Measurements from ENCODE around the gene PLEK. TPM values are rescaled to one million over a fixed set of nuclear protein-coding genes. Genes with fewer than 3 reads are reported as not detected.
"Not testable (repeated sequence)": the region's sequence is repeated elsewhere in the genome, so short reads cannot be mapped to it uniquely, and the experiment has no call there.

The PLEK gene
- total and polyA plus RNA-seq, 10 donors = 49.1 to 202 (median 101) TPM

- Histone ChIP-seq H3K4me3 (no peak overlapping the region), H3K27me3 (replicated peaks in 1 of 7) (no peaks in the 10 kb centered on the region), H3K36me3 (peaks cover 0 to 72% (median 47%) of the 10 kb centered on the region in 6 donors), H3K27ac (peak overlapping the region in 2 of 8 donors; percentile 21 to 38), H3K4me1 (peaks cover 0 to 20% (median 8%) of the 10 kb centered on the region in 6 donors), H3K9me3 (peaks cover 0 to 16% (median 6%) of the 10 kb centered on the region in 8 donors)
- TF ChIP-seq POLR2AphosphoS5 (IDR thresholded peaks at IDR 0.05) (no peak), POLR2A (IDR thresholded peaks at IDR 0.05) (no peak)
- TF ChIP-seq, protein P1, sequence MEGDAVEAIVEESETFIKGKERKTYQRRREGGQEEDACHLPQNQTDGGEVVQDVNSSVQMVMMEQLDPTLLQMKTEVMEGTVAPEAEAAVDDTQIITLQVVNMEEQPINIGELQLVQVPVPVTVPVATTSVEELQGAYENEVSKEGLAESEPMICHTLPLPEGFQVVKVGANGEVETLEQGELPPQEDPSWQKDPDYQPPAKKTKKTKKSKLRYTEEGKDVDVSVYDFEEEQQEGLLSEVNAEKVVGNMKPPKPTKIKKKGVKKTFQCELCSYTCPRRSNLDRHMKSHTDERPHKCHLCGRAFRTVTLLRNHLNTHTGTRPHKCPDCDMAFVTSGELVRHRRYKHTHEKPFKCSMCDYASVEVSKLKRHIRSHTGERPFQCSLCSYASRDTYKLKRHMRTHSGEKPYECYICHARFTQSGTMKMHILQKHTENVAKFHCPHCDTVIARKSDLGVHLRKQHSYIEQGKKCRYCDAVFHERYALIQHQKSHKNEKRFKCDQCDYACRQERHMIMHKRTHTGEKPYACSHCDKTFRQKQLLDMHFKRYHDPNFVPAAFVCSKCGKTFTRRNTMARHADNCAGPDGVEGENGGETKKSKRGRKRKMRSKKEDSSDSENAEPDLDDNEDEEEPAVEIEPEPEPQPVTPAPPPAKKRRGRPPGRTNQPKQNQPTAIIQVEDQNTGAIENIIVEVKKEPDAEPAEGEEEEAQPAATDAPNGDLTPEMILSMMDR (IDR thresholded peaks at IDR 0.05 in 8 of 11, conservative IDR thresholded peaks at IDR 0.05 in 3 of 11) = no peak
- 82 to 94% (median 84%) methylated on average over 4 of the region's 4 CpGs for WGBS, 5 donors
- DNase-seq = no peak
- intact Hi-C loops (cut with DNase I; ENCODE audit: low total_unique reads) = no loop called here
These were observed 31.0 kb downstream of the PLEK start for GRCh38 chr2:68396093-68396492.

GRCh38 chr2:68397704-68398263, 32.7 kb downstream of the PLEK start:
- H3K4me3 ChIP-seq; H3K4me1 ChIP-seq; DNase-seq; H3K27ac ChIP-seq; H3K27me3 ChIP-seq (replicated peaks in 1 of 7); intact Hi-C loops (cut with DNase I; ENCODE audit: low total_unique reads): not testable (repeated sequence)
- Histone ChIP-seq H3K36me3 (peaks cover 0 to 55% (median 43%) of the 10 kb centered on the region in 6 donors), H3K9me3 (peaks cover 0 to 16% (median 6%) of the 10 kb centered on the region in 8 donors)
- WGBS, 5 donors = 96 to 99% (median 96%) methylated on average over 3 of the region's 3 CpGs

GRCh38 chr2:68403199-68403644, 38.1 kb downstream of the PLEK start:
- WGBS, 5 donors = 59 to 95% (median 68%) methylated on average over 2 to 4 of the region's 4 CpGs
- TF ChIP-seq POLR2A (IDR thresholded peaks at IDR 0.05) = no peak
- peak in 2 of 3 donors; percentile 15 to 46 for TF ChIP-seq POLR2AphosphoS5 (IDR thresholded peaks at IDR 0.05)

GRCh38 chr2:68404164-68404563, 39.1 kb downstream of the PLEK start:
- Histone ChIP-seq H3K4me3 (no peak overlapping the region), H3K27ac (peak overlapping the region in 2 of 8 donors; percentile 72 to 82), H3K27me3 (replicated peaks in 1 of 7) (no peaks in the 10 kb centered on the region), H3K9me3 (peaks cover 0 to 15% (median 0%) of the 10 kb centered on the region in 8 donors), H3K36me3 (no peaks in the 10 kb centered on the region), H3K4me1 (peaks cover 0 to 25% (median 10%) of the 10 kb centered on the region in 6 donors)
- TF ChIP-seq POLR2A (IDR thresholded peaks at IDR 0.05) (no peak), POLR2AphosphoS5 (IDR thresholded peaks at IDR 0.05) (no peak)
- TF ChIP-seq, protein P1 (IDR thresholded peaks at IDR 0.05 in 8 of 11, conservative IDR thresholded peaks at IDR 0.05 in 3 of 11) = no peak
- no peak for DNase-seq
- WGBS, 5 donors = 60 to 82% (median 65%) methylated on average over 2 of the region's 2 CpGs
- intact Hi-C loops (cut with DNase I; ENCODE audit: low total_unique reads) = no loop called here

More at GRCh38 chr2:68403199-68403644, 38.1 kb downstream of the PLEK start:
- peaks cover 0 to 16% (median 3%) of the 10 kb centered on the region in 8 donors for H3K9me3 ChIP-seq
- intact Hi-C loops (cut with DNase I; ENCODE audit: low total_unique reads) = no loop called here
- no peak overlapping the region for H3K4me3 ChIP-seq
- peaks cover 0 to under 1% (median 0%) of the 10 kb centered on the region in 6 donors for H3K36me3 ChIP-seq
- peak overlapping the region in 5 of 8 donors; percentile 30 to 82 (median 52) for H3K27ac ChIP-seq
- no peak for DNase-seq
- H3K27me3 ChIP-seq (replicated peaks in 1 of 7) = no peaks in the 10 kb centered on the region
- peaks cover 0 to 25% (median 10%) of the 10 kb centered on the region in 6 donors for H3K4me1 ChIP-seq

Data from spleen (tissue), 11 donors.